GM20000 (cell line): Measurements from ENCODE around the gene GLI3.

Experiments
- DNase-seq: peaks from one replicate; pipeline ENCODE4 v3.0.0; 2012; ENCODE audit warnings: low spot score
- CTCF ChIP-seq: IDR thresholded peaks from 2 replicates; pipeline ENCODE4 v1.5.1; 2012; ENCODE audit warnings: mild to moderate bottlenecking, control low read depth; ENCODE audit errors: extremely low read depth, missing control alignments

The GLI3 gene

GRCh38 chr7:42071372-42072261 is 165.4 kb downstream of the GLI3 start:
- no peak for DNase-seq
- TF ChIP-seq CTCF = no peak

GRCh38 chr7:42070068-42070467 is 166.9 kb downstream of the GLI3 start:
- DNase-seq = no peak
- no peak for TF ChIP-seq CTCF

- TF ChIP-seq CTCF = no peak
- DNase-seq = no peak
Observed at GRCh38 chr7:42069590-42069989, 167.4 kb downstream of the GLI3 start.

- DNase-seq = no peak
- TF ChIP-seq CTCF = no peak
Observed at GRCh38 chr7:42068554-42069280, 168.3 kb downstream of the GLI3 start.

GRCh38 chr7:42065942-42066341 is 171.1 kb downstream of the GLI3 start:
- DNase-seq = no peak
- no peak for TF ChIP-seq CTCF

- no peak for TF ChIP-seq CTCF
- DNase-seq = no peak
Observed at GRCh38 chr7:42065015-42065414, 172.0 kb downstream of the GLI3 start.

- DNase-seq = no peak
- no peak for TF ChIP-seq CTCF
Observed at GRCh38 chr7:42064534-42064933, 172.5 kb downstream of the GLI3 start.
